Tibial nerve (tissue), 3 donors: Measurements from ENCODE around the gene SYTL5.

Source experiments
- CTCF ChIP-seq, 5 experiments: fragments of 200-600 bp in 3 of 5; fragments of 450-650 bp in 2 of 5; sonication (generic) in 3 of 5; IDR thresholded peaks; one replicate each; pipeline ENCODE4 v1.5.1; 2016 to 2019; ENCODE audit warnings: antibody characterized with exemption in 5 of 5, mild to moderate bottlenecking in 3 of 5, moderate library complexity in 2 of 5
- POLR2A ChIP-seq, 2 donors: fragments of 450-650 bp; IDR thresholded peaks; one replicate each; pipeline ENCODE4 v1.6.1; 2017; ENCODE audit warnings: antibody characterized with exemption in 2 of 2, mild to moderate bottlenecking in 2 of 2, moderate library complexity in 2 of 2

GRCh38 chrX:38041237-38041636 lies 34.9 kb downstream of the SYTL5 start:
- TF ChIP-seq CTCF (IDR thresholded peaks at IDR 0.05): no peak
- TF ChIP-seq POLR2A (IDR thresholded peaks at IDR 0.05): no peak
